NCI-H1048 (cell line): ENCODE results near the gene AIPL1.

Source experiments
- DNase-seq: peaks from one replicate; lab custom pipeline; 2025; lab: John Stamatoyannopoulos, UW

The AIPL1 gene

GRCh38 chr17:6465206-6466003 lies 30.5 kb upstream of the AIPL1 start:
- no peak for DNase-seq

GRCh38 chr17:6464446-6465041 lies 29.6 kb upstream of the AIPL1 start:
- DNase-seq = no peak

- DNase-seq = no peak
These were observed 28.9 kb upstream of the AIPL1 start for GRCh38 chr17:6463616-6464445.

- DNase-seq = no peak
These were observed 27.8 kb upstream of the AIPL1 start for GRCh38 chr17:6462692-6463091.

- no peak for DNase-seq
These were observed 27.0 kb upstream of the AIPL1 start for GRCh38 chr17:6461792-6462524.

- no peak for DNase-seq
These were observed 26.3 kb upstream of the AIPL1 start for GRCh38 chr17:6461246-6461645.

GRCh38 chr17:6460531-6461161 lies 25.7 kb upstream of the AIPL1 start:
- no peak for DNase-seq

- no peak for DNase-seq
These were observed 23.6 kb upstream of the AIPL1 start for GRCh38 chr17:6458460-6458950.

- no peak for DNase-seq
These were observed 23.0 kb upstream of the AIPL1 start for GRCh38 chr17:6457688-6458459.

GRCh38 chr17:6456914-6457687 lies 22.2 kb upstream of the AIPL1 start:
- no peak for DNase-seq

GRCh38 chr17:6456321-6456720 lies 21.4 kb upstream of the AIPL1 start:
- DNase-seq = no peak

GRCh38 chr17:6455321-6455705 lies 20.4 kb upstream of the AIPL1 start:
- DNase-seq = no peak

- no peak for DNase-seq
These were observed 19.8 kb upstream of the AIPL1 start for GRCh38 chr17:6454495-6455320.

GRCh38 chr17:6453279-6454024 lies 18.5 kb upstream of the AIPL1 start:
- no peak for DNase-seq

GRCh38 chr17:6452471-6453266 lies 17.7 kb upstream of the AIPL1 start:
- DNase-seq = no peak

GRCh38 chr17:6450926-6451832 lies 16.3 kb upstream of the AIPL1 start:
- no peak for DNase-seq
